HepG2 (cell line): ENCODE measurements around the gene CCL16. TPM values are rescaled to one million over a fixed set of nuclear protein-coding genes. Genes with fewer than 3 reads are reported as not detected.

Experiments used
- ATAC-seq: fragments of 200-7000 bp; cut with Tn5 transposase; 3 replicates; pipeline ENCODE4 v1.9.1; 2020; ENCODE audit warnings: mild to moderate bottlenecking, moderate library complexity
- BruUV-seq: library from RNA; stranded (reverse); fragments of 400-500 nt; replicated peaks from 2 replicates; lab custom pipeline; 2021; lab: Mats Ljungman, UMichigan
- CTCF ChIA-PET: fragments of 300-600 bp; formaldehyde crosslinking; extraction: SDS; loops from one replicate; lab custom pipeline; 2021; ENCODE audit warnings: low total read pairs, inconsistent platforms, low intra/inter-chr PET ratio; lab: Yijun Ruan, JAX
- POLR2A ChIA-PET: fragments of 350-600 bp; sonication (Branson Sonifier 250); formaldehyde crosslinking; loops from one replicate; lab custom pipeline; 2020; ENCODE audit warnings: antibody characterized with exemption, inconsistent platforms; lab: Yijun Ruan, JAX
- DNase-seq: peaks from one replicate; pipeline ENCODE4 v3.0.0-alpha.2; 2015; ENCODE audit warnings: low spot score
- FAIRE-seq: peaks from 3 replicates; lab custom pipeline; 2011; peaks lifted over from hg19 to GRCh38; lab: Jason Lieb, UNC
- H2AFZ ChIP-seq: one replicate; pipeline ENCODE4 v1.6.1; 2011; ENCODE audit warnings: low read length, inconsistent platforms
- H3K27ac ChIP-seq: fragments of 300-600 bp; 3 replicates; pipeline ENCODE4 v1.8.0; 2011; ENCODE audit warnings: mixed run types, mild to moderate bottlenecking, mixed read lengths, low read length, inconsistent platforms; ENCODE audit not compliant: insufficient read depth; ENCODE audit errors: extremely low read length
- H3K27me3 ChIP-seq, 2 experiments: fragments of 200-600 bp in 1 of 2; 2 replicates in 1 of 2; 3 replicates in 1 of 2; pipeline versions ENCODE4 v1.6.0 to v1.8.0; 2011; ENCODE audit warnings: low read length in 2 of 2, mild to moderate bottlenecking in 2 of 2, moderate library complexity in 2 of 2, inconsistent platforms in 1 of 2; ENCODE audit not compliant: insufficient read depth in 2 of 2, control insufficient read depth in 1 of 2
- H3K36me3 ChIP-seq, 2 experiments: fragments of 200-600 bp in 1 of 2; replicated peaks in 1 of 2; 2 replicates in 1 of 2; 3 replicates in 1 of 2; pipeline versions ENCODE4 v1.5.1 to v1.8.0; 2011; ENCODE audit warnings: low read length in 2 of 2, inconsistent platforms in 1 of 2; ENCODE audit not compliant: insufficient read depth in 2 of 2, control insufficient read depth in 1 of 2
- H3K4me1 ChIP-seq: 2 replicates; pipeline ENCODE4 v1.5.1; 2012; ENCODE audit warnings: low read length, inconsistent platforms; ENCODE audit not compliant: insufficient read depth
- H3K4me2 ChIP-seq: 2 replicates; pipeline ENCODE4 v1.6.0; 2011; ENCODE audit warnings: low read depth, low read length, inconsistent platforms
- H3K4me3 ChIP-seq, 3 experiments: fragments of 200-600 bp in 1 of 3; sonication (generic), shearing (Covaris generic) in 1 of 3; replicated peaks in 1 of 3; 2 replicates each; pipeline ENCODE4 v1.5.1; 2011 to 2016; ENCODE audit warnings: low read length in 3 of 3, inconsistent platforms in 2 of 3, low read depth in 2 of 3, mild to moderate bottlenecking in 2 of 3, control low read depth in 1 of 3, mixed read lengths in 1 of 3; ENCODE audit not compliant: insufficient read depth in 1 of 3
- H3K79me2 ChIP-seq: one replicate; pipeline ENCODE4 v1.6.1; 2011; ENCODE audit warnings: low read length, inconsistent platforms; ENCODE audit not compliant: insufficient read depth
- H3K9ac ChIP-seq: 2 replicates; pipeline ENCODE4 v1.6.0; 2011; ENCODE audit warnings: mild to moderate bottlenecking, low read depth, low read length, inconsistent platforms; ENCODE audit not compliant: insufficient read depth
- H3K9me3 ChIP-seq: 2 replicates; pipeline ENCODE4 v1.5.1; 2012; ENCODE audit warnings: mild to moderate bottlenecking, low read length
- H4K20me1 ChIP-seq: 2 replicates; pipeline ENCODE4 v1.6.0; 2011; ENCODE audit warnings: inconsistent platforms, mild to moderate bottlenecking, low read length, moderate library complexity; ENCODE audit not compliant: insufficient read depth
- MAFF ChIP-seq: IDR thresholded peaks from 2 replicates; pipeline ENCODE4 v1.6.1; 2011; ENCODE audit warnings: low read depth, low read length, improper control_type of control experiment
- MAFK ChIP-seq, 2 experiments: IDR thresholded peaks in 1 of 2; conservative IDR thresholded peaks in 1 of 2; 2 replicates each; pipeline ENCODE4 v1.6.1; 2011; ENCODE audit warnings: improper control_type of control experiment in 2 of 2, low read length in 2 of 2
- ZNF687 ChIP-seq: sonication (generic); formaldehyde crosslinking; IDR thresholded peaks from 2 replicates; pipeline ENCODE4 v1.5.1; 2020; ENCODE audit warnings: mild to moderate bottlenecking, missing genetic modification reagents, moderate library complexity
- WGBS: methylation state at CpG from one replicate; pipeline ENCODE4 v1.1.6; 2017; ENCODE audit warnings: low lambda C conversion rate; 5-methylcytosine and 5-hydroxymethylcytosine counted together
- in situ Hi-C: cut with HindIII; loops from 2 replicates; pipeline ENCODE4 v1.10.0; 2017; ENCODE audit warnings: low pct_unique_long_range_greater_than_20kb; ENCODE audit not compliant: extremely low pct_ligation_motif_present
- intact Hi-C: fragments of 100-400 bp; cut with micrococcal nuclease; formaldehyde crosslinking; loops from one replicate; pipeline ENCODE4 v1.10.0; 2022; ENCODE audit not compliant: unreplicated experiment
- polyA plus RNA-seq, 8 experiments: library from polyadenylated mRNA; depleted of rRNA in 3 of 8; stranded (reverse) in 7 of 8; unstranded in 1 of 8; fragments of >200 nt; fragmentation: Illumina TruSeq in 4 of 8; extraction: Trizol in 4 of 8; gene quantifications; 2 replicates each; pipeline versions ENCODE4 v1.2.1 to v1.2.3, GENCODE V29; 2011 to 2016; ENCODE audit warnings: low read depth in 4 of 8, missing spikeins in 1 of 8, mixed read lengths in 1 of 8; ENCODE audit not compliant: insufficient read depth in 1 of 8
- total RNA-seq, 5 experiments: library from RNA; depleted of rRNA; stranded (reverse); fragments of >200 nt; fragmentation: Illumina TruSeq; extraction: Trizol; gene quantifications; 2 replicates each; pipeline ENCODE4 v1.2.3, GENCODE V29; 2016; ENCODE audit warnings: low read depth in 1 of 5

Gene CCL16
- total and polyA plus RNA-seq, 2 of the 13 experiments (the other 11 are each of a cell fraction or from before 2014, with no cell fraction given): 2.0 to 14.7 TPM

GRCh38 chr17:35984140-35984539, 2.8 kb upstream of the CCL16 start:
- TF ChIP-seq MAFF (peak; percentile 42; the same call in 1 of the 2 replicates), MAFK (conservative IDR thresholded peaks at IDR 0.05 in 1 of 2, IDR thresholded peaks at IDR 0.05 in 1 of 2; ENCODE audit: low read length in 2 of 2) (peak; percentile 61 to 75), ZNF687 (CRISPR knock-in tag) (no peak)
- H3K9me3 ChIP-seq: no peaks in the 10 kb centered on the region
- FAIRE-seq: no peak
- H4K20me1 ChIP-seq: no peaks in the 10 kb centered on the region
- 85% methylated on average over 3 of the region's 6 CpGs for WGBS
- ChIA-PET CTCF (no interaction called here), POLR2A (interaction anchor here (1.2 to 5.3 kb wide), 2 partner anchors 16 kb away, joined by 4 to 131 read pairs; partner anchors contain the start of gene CCL15)
- H3K9ac ChIP-seq: no peak overlapping the region
- no peak overlapping the region for H3K27ac ChIP-seq
- H3K4me1 ChIP-seq: peaks cover 56% of the 10 kb centered on the region
- H3K4me3 ChIP-seq: no peak overlapping the region
- no peak for ATAC-seq
- no TSS peak for BruUV-seq
- no peaks in the 10 kb centered on the region; a peak in 1 of 5 replicates for H3K27me3 ChIP-seq
- peaks cover 0 to 5% of the 10 kb centered on the region in 2 experiments; a peak in 2 of 5 replicates for H3K36me3 ChIP-seq
- in situ Hi-C loops: no loop called here
- H2AFZ ChIP-seq: no peak overlapping the region
- H3K79me2 ChIP-seq: no peaks in the 10 kb centered on the region
- intact Hi-C loops: no loop called here
- DNase-seq: no peak
- no peak overlapping the region for H3K4me2 ChIP-seq
